Fibroblast of lung (primary cell): ENCODE data around the gene MYO7A. TPM values are rescaled to one million over a fixed set of nuclear protein-coding genes. Genes with fewer than 3 reads are reported as not detected.

Experiments
- DNase-seq, 2 donors: peaks; one replicate each; pipeline versions ENCODE4 v3.0.0 to v3.0.0-alpha.2; 2010; ENCODE audit warnings: low read depth in 2 of 2
- H2AFZ ChIP-seq: 2 replicates; pipeline ENCODE4 v1.5.1; 2012; ENCODE audit warnings: low read length, control low read depth, inconsistent platforms
- H3K27ac ChIP-seq: 2 replicates; pipeline ENCODE4 v1.5.1; 2011; ENCODE audit warnings: low read length, control low read depth; ENCODE audit not compliant: insufficient read depth
- H3K27me3 ChIP-seq: 2 replicates; pipeline ENCODE4 v1.5.1; 2011; ENCODE audit warnings: mild to moderate bottlenecking, low read length; ENCODE audit not compliant: control insufficient read depth, insufficient read depth
- H3K36me3 ChIP-seq: 2 replicates; pipeline ENCODE4 v1.5.1; 2011; ENCODE audit warnings: low read length; ENCODE audit not compliant: control insufficient read depth, insufficient read depth
- H3K4me1 ChIP-seq: 2 replicates; pipeline ENCODE4 v1.5.1; 2011; ENCODE audit warnings: low read length; ENCODE audit not compliant: control insufficient read depth, insufficient read depth; ENCODE audit errors: extremely low read depth
- H3K4me2 ChIP-seq: 2 replicates; pipeline ENCODE4 v1.5.1; 2011; ENCODE audit warnings: low read length, control low read depth; ENCODE audit not compliant: insufficient read depth; ENCODE audit errors: extremely low read depth
- H3K4me3 ChIP-seq, 4 experiments: fragments of 200-600 bp in 1 of 4; sonication (generic) in 1 of 4; replicated peaks in 1 of 4; 2 replicates each; pipeline ENCODE4 v1.5.1; 2011 to 2016; ENCODE audit warnings: low read length in 4 of 4, low read depth in 3 of 4, mild to moderate bottlenecking in 3 of 4, control low read depth in 2 of 4, inconsistent platforms in 1 of 4, mixed read lengths in 1 of 4; ENCODE audit not compliant: insufficient read depth in 1 of 4; ENCODE audit errors: control extremely low read depth in 1 of 4
- H3K79me2 ChIP-seq: 2 replicates; pipeline ENCODE4 v1.5.1; 2012; ENCODE audit warnings: mild to moderate bottlenecking, low read length, inconsistent platforms; ENCODE audit not compliant: control insufficient read depth, insufficient read depth
- H3K9ac ChIP-seq: 2 replicates; pipeline ENCODE4 v1.5.1; 2011; ENCODE audit warnings: mild to moderate bottlenecking, low read length, control low read depth; ENCODE audit not compliant: insufficient read depth
- H3K9me3 ChIP-seq: 2 replicates; pipeline ENCODE4 v1.5.1; 2012; ENCODE audit warnings: low read depth, low read length; ENCODE audit not compliant: control insufficient read depth, insufficient read depth
- H4K20me1 ChIP-seq: 2 replicates; pipeline ENCODE4 v1.5.1; 2011; ENCODE audit warnings: low read length; ENCODE audit not compliant: control insufficient read depth, insufficient read depth; ENCODE audit errors: extremely low read depth
- EZH2 ChIP-seq: IDR thresholded peaks from 2 replicates; pipeline ENCODE4 v1.5.1; 2012; ENCODE audit warnings: low read length, control low read depth, mild to moderate bottlenecking; ENCODE audit errors: missing control alignments
- polyA plus RNA-seq, 2 donors: library from polyadenylated mRNA; depleted of rRNA in 1 of 2; stranded (reverse) in 1 of 2; unstranded in 1 of 2; fragments of >200 nt; gene quantifications; 2 replicates each; pipeline ENCODE4 v1.2.1, GENCODE V29; 2011 to 2012; ENCODE audit warnings: missing spikeins in 1 of 2
- total RNA-seq: library from RNA; depleted of rRNA; stranded (reverse); fragments of >200 nt; gene quantifications from 2 replicates; pipeline ENCODE4 v1.2.1, GENCODE V29; 2014
- TF ChIP-seq, protein P1 (sequence below), 2 donors: IDR thresholded peaks in 1 of 2; conservative IDR thresholded peaks in 1 of 2; 1 replicate in 1 of 2; 2 replicates in 1 of 2; pipeline ENCODE4 v1.5.1; 2011 to 2012; ENCODE audit warnings: low read length in 2 of 2, control low read depth in 1 of 2, inconsistent platforms in 1 of 2, low read depth in 1 of 2, mild to moderate bottlenecking in 1 of 2

MYO7A gene
- total and polyA plus RNA-seq, 2 donors (not counting 1 experiment from before 2014, with no cell fraction given) = 0.01 to 0.33 TPM

DNA sequence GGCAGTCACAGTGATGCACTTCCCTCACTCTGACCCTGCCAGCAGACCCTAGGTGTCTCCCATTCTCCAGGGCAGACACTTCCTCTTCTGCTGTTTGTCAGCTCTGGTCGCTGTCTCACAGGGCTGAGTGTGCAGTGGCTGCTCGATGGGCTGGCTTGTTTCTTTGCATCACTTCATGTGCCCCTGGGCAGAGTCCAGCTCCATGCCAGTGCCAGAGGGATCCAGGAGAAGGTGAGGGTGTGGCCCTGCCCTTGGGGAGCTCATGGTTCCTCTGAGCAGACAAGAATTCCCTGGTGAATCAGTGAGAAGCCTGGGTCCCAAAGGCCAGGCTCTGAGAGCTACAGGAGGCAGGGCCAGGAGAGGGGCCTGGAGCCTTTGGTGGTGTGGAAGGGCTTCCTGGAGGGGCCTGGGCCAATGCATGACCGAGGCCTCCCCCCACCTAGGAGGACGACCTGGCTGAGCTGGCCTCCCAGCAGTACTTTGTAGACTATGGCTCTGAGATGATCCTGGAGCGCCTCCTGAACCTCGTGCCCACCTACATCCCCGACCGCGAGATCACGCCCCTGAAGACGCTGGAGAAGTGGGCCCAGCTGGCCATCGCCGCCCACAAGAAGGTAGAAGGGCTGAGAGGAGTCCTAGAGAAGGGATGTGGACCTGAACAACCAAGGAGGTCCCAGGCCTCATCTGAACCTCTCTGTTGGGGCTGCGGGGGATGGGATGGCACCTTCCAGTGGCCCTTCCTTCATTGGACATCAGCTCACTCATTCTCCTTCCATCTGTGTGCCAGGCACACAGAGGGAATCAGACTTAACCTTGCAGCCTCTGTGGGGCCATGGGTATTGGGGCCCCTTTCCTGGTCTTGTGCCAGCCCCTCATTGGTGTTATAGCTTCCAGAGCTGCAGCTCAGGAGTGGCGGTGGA lies 66.1 kb downstream of the MYO7A start:
- Histone ChIP-seq H3K9ac (no peak overlapping the region), H4K20me1 (no peaks in the 10 kb centered on the region), H3K4me3 (no peak overlapping the region), H3K27me3 (no peaks in the 10 kb centered on the region), H3K79me2 (no peaks in the 10 kb centered on the region), H3K4me2 (no peak overlapping the region), H3K27ac (no peak overlapping the region), H3K9me3 (no peaks in the 10 kb centered on the region), H3K4me1 (no peaks in the 10 kb centered on the region), H2AFZ (no peak overlapping the region), H3K36me3 (no peaks in the 10 kb centered on the region)
- no peak for DNase-seq
- TF ChIP-seq EZH2 = no peak
- TF ChIP-seq, protein P1, sequence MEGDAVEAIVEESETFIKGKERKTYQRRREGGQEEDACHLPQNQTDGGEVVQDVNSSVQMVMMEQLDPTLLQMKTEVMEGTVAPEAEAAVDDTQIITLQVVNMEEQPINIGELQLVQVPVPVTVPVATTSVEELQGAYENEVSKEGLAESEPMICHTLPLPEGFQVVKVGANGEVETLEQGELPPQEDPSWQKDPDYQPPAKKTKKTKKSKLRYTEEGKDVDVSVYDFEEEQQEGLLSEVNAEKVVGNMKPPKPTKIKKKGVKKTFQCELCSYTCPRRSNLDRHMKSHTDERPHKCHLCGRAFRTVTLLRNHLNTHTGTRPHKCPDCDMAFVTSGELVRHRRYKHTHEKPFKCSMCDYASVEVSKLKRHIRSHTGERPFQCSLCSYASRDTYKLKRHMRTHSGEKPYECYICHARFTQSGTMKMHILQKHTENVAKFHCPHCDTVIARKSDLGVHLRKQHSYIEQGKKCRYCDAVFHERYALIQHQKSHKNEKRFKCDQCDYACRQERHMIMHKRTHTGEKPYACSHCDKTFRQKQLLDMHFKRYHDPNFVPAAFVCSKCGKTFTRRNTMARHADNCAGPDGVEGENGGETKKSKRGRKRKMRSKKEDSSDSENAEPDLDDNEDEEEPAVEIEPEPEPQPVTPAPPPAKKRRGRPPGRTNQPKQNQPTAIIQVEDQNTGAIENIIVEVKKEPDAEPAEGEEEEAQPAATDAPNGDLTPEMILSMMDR (conservative IDR thresholded peaks at IDR 0.05 in 1 of 2, IDR thresholded peaks at IDR 0.05 in 1 of 2; ENCODE audit: low read depth in 1 of 2, low read length in 2 of 2) = no peak

DNA sequence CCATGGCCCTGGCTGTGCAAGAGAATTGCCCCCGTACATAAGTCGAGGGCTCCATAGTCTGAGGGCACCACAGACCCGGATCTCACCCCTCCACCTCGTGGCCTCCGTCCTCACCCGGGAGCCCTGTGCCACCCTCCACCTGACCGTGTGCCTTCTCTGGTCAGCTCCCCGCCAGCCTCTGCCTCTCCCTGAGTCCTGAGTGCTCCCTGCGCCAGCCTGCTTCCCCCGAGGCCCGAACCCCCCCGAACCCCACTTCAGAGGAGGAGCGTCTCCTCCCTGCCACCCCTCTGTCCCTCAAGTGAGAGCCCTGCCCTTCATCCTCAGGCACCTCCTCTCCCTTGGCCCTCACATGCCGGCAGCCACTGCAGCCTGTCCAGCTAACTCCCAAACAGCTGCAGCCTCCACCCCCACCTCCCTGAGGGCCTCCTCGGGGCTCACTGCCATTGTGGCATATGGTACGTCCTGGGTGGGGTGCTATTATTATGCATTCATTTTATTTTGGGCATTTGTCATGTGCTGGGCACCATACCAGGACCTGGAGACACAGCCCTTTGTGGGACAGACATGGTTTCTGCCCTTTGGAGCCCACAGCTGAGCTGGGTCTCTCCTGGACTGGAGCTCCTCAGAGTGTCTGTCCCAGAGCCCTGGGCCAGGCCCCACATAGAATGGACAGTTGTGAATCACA lies 67.2 kb downstream of the MYO7A start:
- Histone ChIP-seq H3K27ac (no peak overlapping the region), H2AFZ (no peak overlapping the region)

DNA sequence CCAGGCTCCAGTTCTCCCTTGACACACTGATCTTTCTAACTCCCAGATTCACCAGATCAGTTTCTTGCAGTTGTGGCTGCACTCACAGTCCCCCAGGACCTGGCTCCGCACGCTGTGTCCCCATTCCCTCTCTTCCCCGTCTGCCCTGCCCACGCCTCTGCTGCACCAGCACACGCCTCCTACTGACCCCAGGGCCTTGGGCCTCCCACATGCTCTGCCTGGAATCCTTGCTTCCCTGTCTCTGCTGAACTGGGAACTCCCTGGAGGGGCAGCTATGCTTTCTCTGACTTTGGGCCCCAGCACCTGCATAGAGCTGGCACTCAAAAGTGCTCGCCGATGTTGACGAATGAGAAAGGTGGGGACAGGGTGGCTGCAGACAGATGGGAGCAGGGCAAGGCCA lies 68.9 kb downstream of the MYO7A start:
- Histone ChIP-seq H3K27me3 (no peaks in the 10 kb centered on the region), H3K4me3 (no peak overlapping the region), H3K9ac (no peak overlapping the region), H4K20me1 (no peaks in the 10 kb centered on the region), H3K36me3 (no peaks in the 10 kb centered on the region), H3K79me2 (no peaks in the 10 kb centered on the region), H3K4me2 (no peak overlapping the region), H3K4me1 (no peaks in the 10 kb centered on the region), H2AFZ (no peak overlapping the region), H3K9me3 (no peaks in the 10 kb centered on the region), H3K27ac (no peak overlapping the region)
- DNase-seq = no peak
- TF ChIP-seq, protein P1 (conservative IDR thresholded peaks at IDR 0.05 in 1 of 2, IDR thresholded peaks at IDR 0.05 in 1 of 2; ENCODE audit: low read depth in 1 of 2, low read length in 2 of 2) = no peak
- TF ChIP-seq EZH2 = no peak

More for the DNA sequence above, 67.2 kb downstream of the MYO7A start:
- Histone ChIP-seq H3K4me3 (no peak overlapping the region), H3K9me3 (no peaks in the 10 kb centered on the region), H3K4me1 (no peaks in the 10 kb centered on the region), H3K9ac (no peak overlapping the region), H4K20me1 (no peaks in the 10 kb centered on the region), H3K36me3 (no peaks in the 10 kb centered on the region), H3K27me3 (no peaks in the 10 kb centered on the region), H3K79me2 (no peaks in the 10 kb centered on the region), H3K4me2 (no peak overlapping the region)
- no peak for DNase-seq
- TF ChIP-seq, protein P1 (conservative IDR thresholded peaks at IDR 0.05 in 1 of 2, IDR thresholded peaks at IDR 0.05 in 1 of 2; ENCODE audit: low read depth in 1 of 2, low read length in 2 of 2) = no peak
- no peak for TF ChIP-seq EZH2
